Measurements from ENCODE around the gene SYT1. TPM values are rescaled to one million over a fixed set of nuclear protein-coding genes. Genes with fewer than 3 reads are reported as not detected.

The SYT1 gene
- total RNA-seq, 1 donor from 2014 or later, result 13.0 TPM

GRCh38 chr12:79069009-79069408 lies 204.4 kb downstream of the SYT1 start:
- no peak for TF ChIP-seq CTCF (IDR thresholded peaks at IDR 0.05; ENCODE audit: unreplicated experiment)
- Mint-ChIP-seq H3K27ac (ENCODE audit: unreplicated experiment) (no peak overlapping the region), H3K27me3 (ENCODE audit: unreplicated experiment) (no peaks in the 10 kb centered on the region), H3K9me3 (ENCODE audit: unreplicated experiment) (no peaks in the 10 kb centered on the region), H3K4me3 (ENCODE audit: unreplicated experiment) (no peak overlapping the region), H3K36me3 (ENCODE audit: low read depth, unreplicated experiment) (no peaks in the 10 kb centered on the region), H3K4me1 (ENCODE audit: unreplicated experiment) (peaks cover under 1% of the 10 kb centered on the region)
- no peak for DNase-seq (ENCODE audit: low spot score)

GRCh38 chr12:79071498-79071897 lies 206.9 kb downstream of the SYT1 start:
- no peak overlapping the region for H3K27ac Mint-ChIP-seq (ENCODE audit: unreplicated experiment)
- H3K27me3 Mint-ChIP-seq (ENCODE audit: unreplicated experiment), result no peaks in the 10 kb centered on the region
- no peak for TF ChIP-seq CTCF (IDR thresholded peaks at IDR 0.05; ENCODE audit: unreplicated experiment)
- no peaks in the 10 kb centered on the region for H3K9me3 Mint-ChIP-seq (ENCODE audit: unreplicated experiment)
- no peak overlapping the region for H3K4me3 Mint-ChIP-seq (ENCODE audit: unreplicated experiment)
- no peak for DNase-seq (ENCODE audit: low spot score)
- H3K4me1 Mint-ChIP-seq (ENCODE audit: unreplicated experiment), result no peaks in the 10 kb centered on the region
- no peaks in the 10 kb centered on the region for H3K36me3 Mint-ChIP-seq (ENCODE audit: low read depth, unreplicated experiment)

GRCh38 chr12:79073506-79073905 lies 208.9 kb downstream of the SYT1 start:
- H3K27ac Mint-ChIP-seq (ENCODE audit: unreplicated experiment), result no peak overlapping the region
- no peaks in the 10 kb centered on the region for H3K9me3 Mint-ChIP-seq (ENCODE audit: unreplicated experiment)
- no peaks in the 10 kb centered on the region for H3K27me3 Mint-ChIP-seq (ENCODE audit: unreplicated experiment)
- no peak for TF ChIP-seq CTCF (IDR thresholded peaks at IDR 0.05; ENCODE audit: unreplicated experiment)
- H3K36me3 Mint-ChIP-seq (ENCODE audit: low read depth, unreplicated experiment), result no peaks in the 10 kb centered on the region
- no peak overlapping the region for H3K4me3 Mint-ChIP-seq (ENCODE audit: unreplicated experiment)
- peaks cover 3% of the 10 kb centered on the region for H3K4me1 Mint-ChIP-seq (ENCODE audit: unreplicated experiment)
- no peak for DNase-seq (ENCODE audit: low spot score)

- no peak overlapping the region for H3K4me3 Mint-ChIP-seq (ENCODE audit: unreplicated experiment)
- H3K27me3 Mint-ChIP-seq (ENCODE audit: unreplicated experiment), result no peaks in the 10 kb centered on the region
- no peaks in the 10 kb centered on the region for H3K4me1 Mint-ChIP-seq (ENCODE audit: unreplicated experiment)
- no peak for DNase-seq (ENCODE audit: low spot score)
- H3K36me3 Mint-ChIP-seq (ENCODE audit: low read depth, unreplicated experiment), result no peaks in the 10 kb centered on the region
- no peak for TF ChIP-seq CTCF (IDR thresholded peaks at IDR 0.05; ENCODE audit: unreplicated experiment)
- no peak overlapping the region for H3K27ac Mint-ChIP-seq (ENCODE audit: unreplicated experiment)
- H3K9me3 Mint-ChIP-seq (ENCODE audit: unreplicated experiment), result no peaks in the 10 kb centered on the region
Observed at GRCh38 chr12:79082595-79082994, 218.0 kb downstream of the SYT1 start.

DNA sequence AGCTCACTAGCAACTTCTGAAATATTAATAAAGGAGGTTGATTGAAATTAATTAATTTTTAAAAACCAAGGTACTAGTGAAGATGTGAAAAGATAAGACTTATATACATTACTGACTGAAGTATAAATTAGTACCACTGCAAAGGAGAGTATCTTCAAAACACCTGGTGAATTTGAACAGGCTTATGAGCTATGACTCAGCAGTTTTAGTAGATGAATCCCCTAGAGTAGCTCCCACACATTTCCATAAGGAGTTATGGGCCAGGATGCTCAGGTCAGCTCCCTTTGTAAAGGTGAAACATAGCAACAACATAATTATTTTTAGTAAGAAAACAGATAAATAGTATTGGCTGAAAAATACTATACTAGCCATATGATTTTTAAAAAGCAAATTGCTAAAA lies 218.6 kb downstream of the SYT1 start:
- H3K4me3 Mint-ChIP-seq (ENCODE audit: unreplicated experiment), result no peak overlapping the region
- H3K27me3 Mint-ChIP-seq (ENCODE audit: unreplicated experiment), result no peaks in the 10 kb centered on the region
- no peaks in the 10 kb centered on the region for H3K4me1 Mint-ChIP-seq (ENCODE audit: unreplicated experiment)
- H3K9me3 Mint-ChIP-seq (ENCODE audit: unreplicated experiment), result no peaks in the 10 kb centered on the region
- H3K36me3 Mint-ChIP-seq (ENCODE audit: low read depth, unreplicated experiment), result no peaks in the 10 kb centered on the region
- no peak overlapping the region for H3K27ac Mint-ChIP-seq (ENCODE audit: unreplicated experiment)
- no peak for DNase-seq (ENCODE audit: low spot score)
- TF ChIP-seq CTCF (IDR thresholded peaks at IDR 0.05; ENCODE audit: unreplicated experiment), result no peak
